ENCODE measurements around the gene OASL.
A peak's percentile ranks its signal among the peaks of the same experiment; 100 is the strongest.
"Not testable (repeated sequence)": the region's sequence is repeated elsewhere in the genome, so short reads cannot be mapped to it uniquely, and the experiment has no call there.

OASL gene

GRCh38 chr12:121038861-121039668 lies at the start of gene OASL:
Gene OASL (minus strand): TSS chr12:121039246. CDS start chr12:121038971, 275 bp downstream.
- DNase-seq: no peak

GRCh38 chr12:121088195-121088585 lies 49.1 kb upstream of the OASL start:
- DNase-seq: no peak

GRCh38 chr12:121087467-121088194 lies 48.6 kb upstream of the OASL start:
- DNase-seq: no peak

GRCh38 chr12:121086781-121087295 lies 47.8 kb upstream of the OASL start:
- DNase-seq: no peak

GRCh38 chr12:121085506-121086353 lies 46.7 kb upstream of the OASL start:
- no peak for DNase-seq

- DNase-seq: no peak
Measured at GRCh38 chr12:121085069-121085468, 46.0 kb upstream of the OASL start.

GRCh38 chr12:121084229-121084628 lies 45.2 kb upstream of the OASL start:
- DNase-seq: no peak

- DNase-seq: no peak
Measured at GRCh38 chr12:121080909-121081308, 41.9 kb upstream of the OASL start.

GRCh38 chr12:121079736-121080272 lies 40.8 kb upstream of the OASL start:
- DNase-seq: no peak

GRCh38 chr12:121077440-121077839 lies 38.4 kb upstream of the OASL start:
- DNase-seq: not testable (repeated sequence)

GRCh38 chr12:121075911-121076310 lies 36.9 kb upstream of the OASL start:
- DNase-seq: not testable (repeated sequence)

- DNase-seq: no peak
Measured at GRCh38 chr12:121072147-121072546, 33.1 kb upstream of the OASL start.

- no peak for DNase-seq
Measured at GRCh38 chr12:121069206-121069605, 30.2 kb upstream of the OASL start.

- DNase-seq: no peak
Measured at GRCh38 chr12:121065345-121065744, 26.3 kb upstream of the OASL start.

GRCh38 chr12:121064586-121064985 lies 25.5 kb upstream of the OASL start:
- not testable (repeated sequence) for DNase-seq

- no peak for DNase-seq
Measured at GRCh38 chr12:121064116-121064515, 25.1 kb upstream of the OASL start.

- no peak for DNase-seq
Measured at GRCh38 chr12:121062391-121063045, 23.5 kb upstream of the OASL start.

- no peak for DNase-seq
Measured at GRCh38 chr12:121061831-121062230, 22.8 kb upstream of the OASL start.

- peak; percentile 9 for DNase-seq
Measured at GRCh38 chr12:121060149-121061001, 21.3 kb upstream of the OASL start.

GRCh38 chr12:121059031-121059898 lies 20.2 kb upstream of the OASL start:
- DNase-seq: no peak

All from amniotic stem cell (primary cell).